ENCODE measurements around the gene DOCK9.

GRCh38 chr13:98880677-98881076 lies 97.2 kb downstream of the DOCK9 start:
- TF ChIP-seq, protein P1, sequence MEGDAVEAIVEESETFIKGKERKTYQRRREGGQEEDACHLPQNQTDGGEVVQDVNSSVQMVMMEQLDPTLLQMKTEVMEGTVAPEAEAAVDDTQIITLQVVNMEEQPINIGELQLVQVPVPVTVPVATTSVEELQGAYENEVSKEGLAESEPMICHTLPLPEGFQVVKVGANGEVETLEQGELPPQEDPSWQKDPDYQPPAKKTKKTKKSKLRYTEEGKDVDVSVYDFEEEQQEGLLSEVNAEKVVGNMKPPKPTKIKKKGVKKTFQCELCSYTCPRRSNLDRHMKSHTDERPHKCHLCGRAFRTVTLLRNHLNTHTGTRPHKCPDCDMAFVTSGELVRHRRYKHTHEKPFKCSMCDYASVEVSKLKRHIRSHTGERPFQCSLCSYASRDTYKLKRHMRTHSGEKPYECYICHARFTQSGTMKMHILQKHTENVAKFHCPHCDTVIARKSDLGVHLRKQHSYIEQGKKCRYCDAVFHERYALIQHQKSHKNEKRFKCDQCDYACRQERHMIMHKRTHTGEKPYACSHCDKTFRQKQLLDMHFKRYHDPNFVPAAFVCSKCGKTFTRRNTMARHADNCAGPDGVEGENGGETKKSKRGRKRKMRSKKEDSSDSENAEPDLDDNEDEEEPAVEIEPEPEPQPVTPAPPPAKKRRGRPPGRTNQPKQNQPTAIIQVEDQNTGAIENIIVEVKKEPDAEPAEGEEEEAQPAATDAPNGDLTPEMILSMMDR (IDR thresholded peaks at IDR 0.05; ENCODE audit: low read length) = no peak
- no peak for TF ChIP-seq EZH2 (optimal IDR thresholded peaks at IDR 0.05; ENCODE audit: low read depth, low read length)
